Breast epithelium (tissue), 4 donors: Measurements from ENCODE around the gene NDUFAF5. TPM values are rescaled to one million over a fixed set of nuclear protein-coding genes. Genes with fewer than 3 reads are reported as not detected.

Source experiments
- DNase-seq, 2 donors: peaks; one replicate each; pipeline ENCODE4 v3.0.0-alpha.2; 2019; ENCODE audit warnings: low spot score in 2 of 2
- H3K27ac ChIP-seq, 2 donors: fragments of 200-600 bp; sonication (generic) in 1 of 2; one replicate each; pipeline ENCODE4 v1.5.1; 2016 to 2019; ENCODE audit warnings: mild to moderate bottlenecking in 1 of 2
- H3K27me3 ChIP-seq, 2 donors: fragments of 200-600 bp; sonication (generic) in 1 of 2; one replicate each; pipeline versions ENCODE4 v1.5.1 to v1.6.0; 2017 to 2019; ENCODE audit warnings: control low read depth in 1 of 2, mild to moderate bottlenecking in 1 of 2
- H3K36me3 ChIP-seq: fragments of 200-600 bp; one replicate; pipeline ENCODE4 v1.5.1; 2019
- H3K4me1 ChIP-seq, 2 donors: fragments of 200-600 bp; sonication (generic); one replicate each; pipeline ENCODE4 v1.5.1; 2016 to 2019; ENCODE audit warnings: control low read depth in 1 of 2
- H3K4me3 ChIP-seq, 3 donors: fragments of 200-600 bp; sonication (generic); 1 replicate in 2 of 3; 2 replicates in 1 of 3; pipeline ENCODE4 v1.5.1; 2016 to 2019; ENCODE audit warnings: mild to moderate bottlenecking in 3 of 3, moderate library complexity in 2 of 3
- H3K9me3 ChIP-seq, 2 donors: fragments of 200-600 bp; sonication (generic) in 1 of 2; one replicate each; pipeline ENCODE4 v1.5.1; 2016 to 2019; ENCODE audit warnings: control low read depth in 1 of 2
- POLR2A ChIP-seq: fragments of 450-650 bp; IDR thresholded peaks from one replicate; pipeline ENCODE4 v1.6.1; 2016; ENCODE audit warnings: antibody characterized with exemption, mild to moderate bottlenecking, moderate library complexity
- POLR2AphosphoS5 ChIP-seq, 3 donors: sonication (generic); formaldehyde crosslinking; IDR thresholded peaks; one replicate each; pipeline ENCODE4 v1.6.1; 2017; ENCODE audit warnings: antibody characterized with exemption in 3 of 3
- intact Hi-C: fragments of 100-400 bp; cut with DNase I; formaldehyde crosslinking; loops from one replicate; pipeline ENCODE4 v1.15.1; 2023; ENCODE audit warnings: low total_unique reads
- total RNA-seq, 3 donors: library from RNA; depleted of rRNA; stranded (reverse); fragments of >200 nt; gene quantifications; one replicate each; pipeline ENCODE4 v1.1.0, GENCODE V29; 2016
- TF ChIP-seq, protein P1 (sequence below), 3 donors: fragments of 450-650 bp; IDR thresholded peaks; one replicate each; pipeline ENCODE4 v1.5.1; 2016 to 2017; ENCODE audit warnings: antibody characterized with exemption in 3 of 3, mild to moderate bottlenecking in 3 of 3, moderate library complexity in 3 of 3

The NDUFAF5 gene
- total RNA-seq, 3 donors from 2014 or later, result 15.7 to 20.5 (median 17.0) TPM

DNA sequence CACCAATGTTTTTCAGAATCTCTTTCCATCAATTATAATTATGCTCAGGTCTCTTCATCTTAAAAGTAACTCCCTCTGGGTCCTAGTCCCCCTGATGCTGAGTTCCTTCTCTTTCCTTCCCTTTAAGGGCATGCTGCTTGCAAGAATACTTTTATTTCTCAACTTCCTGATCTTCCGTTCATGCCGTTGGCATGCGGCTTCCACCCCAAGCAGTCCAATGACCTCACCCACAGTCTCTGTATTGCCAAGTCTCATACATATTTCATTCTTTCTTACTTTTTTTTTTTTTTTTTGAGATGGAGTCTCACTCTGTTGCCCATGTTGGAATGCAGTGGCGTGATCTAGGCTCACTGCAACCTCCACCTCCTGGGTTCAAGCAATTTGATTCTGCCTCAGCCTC is 83.5 kb downstream of the NDUFAF5 start:
- no peaks in the 10 kb centered on the region for H3K27me3 ChIP-seq
- H3K4me1 ChIP-seq, result peaks cover 3 to 9% of the 10 kb centered on the region in 2 donors
- H3K9me3 ChIP-seq, result no peaks in the 10 kb centered on the region
- DNase-seq, result no peak
- H3K4me3 ChIP-seq, result no peak overlapping the region
- no peak overlapping the region for H3K27ac ChIP-seq
- intact Hi-C loops, result no loop called here
- H3K36me3 ChIP-seq, result no peaks in the 10 kb centered on the region
- TF ChIP-seq POLR2A, result no peak
- TF ChIP-seq, protein P1, sequence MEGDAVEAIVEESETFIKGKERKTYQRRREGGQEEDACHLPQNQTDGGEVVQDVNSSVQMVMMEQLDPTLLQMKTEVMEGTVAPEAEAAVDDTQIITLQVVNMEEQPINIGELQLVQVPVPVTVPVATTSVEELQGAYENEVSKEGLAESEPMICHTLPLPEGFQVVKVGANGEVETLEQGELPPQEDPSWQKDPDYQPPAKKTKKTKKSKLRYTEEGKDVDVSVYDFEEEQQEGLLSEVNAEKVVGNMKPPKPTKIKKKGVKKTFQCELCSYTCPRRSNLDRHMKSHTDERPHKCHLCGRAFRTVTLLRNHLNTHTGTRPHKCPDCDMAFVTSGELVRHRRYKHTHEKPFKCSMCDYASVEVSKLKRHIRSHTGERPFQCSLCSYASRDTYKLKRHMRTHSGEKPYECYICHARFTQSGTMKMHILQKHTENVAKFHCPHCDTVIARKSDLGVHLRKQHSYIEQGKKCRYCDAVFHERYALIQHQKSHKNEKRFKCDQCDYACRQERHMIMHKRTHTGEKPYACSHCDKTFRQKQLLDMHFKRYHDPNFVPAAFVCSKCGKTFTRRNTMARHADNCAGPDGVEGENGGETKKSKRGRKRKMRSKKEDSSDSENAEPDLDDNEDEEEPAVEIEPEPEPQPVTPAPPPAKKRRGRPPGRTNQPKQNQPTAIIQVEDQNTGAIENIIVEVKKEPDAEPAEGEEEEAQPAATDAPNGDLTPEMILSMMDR (IDR thresholded peaks at IDR 0.05), result no peak
- TF ChIP-seq POLR2AphosphoS5 (IDR thresholded peaks at IDR 0.05), result no peak

DNA sequence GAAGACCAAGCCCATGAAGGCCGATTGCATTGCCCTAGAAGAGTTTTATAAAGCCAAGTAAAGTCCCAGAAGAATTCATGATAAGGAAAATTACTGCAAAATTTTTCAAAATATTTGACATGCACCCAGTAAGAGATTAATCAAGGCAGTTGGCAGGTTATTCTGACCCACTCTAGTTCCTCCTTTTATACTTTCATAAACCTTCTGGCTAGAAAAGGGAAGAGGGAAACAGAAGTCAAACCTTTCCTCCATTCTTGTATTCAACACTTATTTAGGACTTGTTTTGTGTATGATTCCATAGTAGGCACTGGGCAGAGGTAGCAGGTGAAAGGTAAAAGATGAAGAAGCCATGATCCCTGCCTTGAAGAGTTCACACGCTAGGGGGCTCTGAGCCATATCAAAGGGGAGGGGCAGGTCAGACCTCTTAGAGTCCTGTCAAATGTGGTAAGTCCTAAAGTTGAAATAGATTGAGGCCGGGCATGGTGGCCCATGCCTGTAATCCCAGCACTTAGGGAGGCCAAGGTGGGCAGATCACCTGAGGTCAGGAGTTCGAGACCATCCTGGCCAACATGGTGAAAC is 85.4 kb downstream of the NDUFAF5 start:
- H3K27ac ChIP-seq, result no peak overlapping the region
- no peaks in the 10 kb centered on the region for H3K9me3 ChIP-seq
- peaks cover 3 to 9% of the 10 kb centered on the region in 2 donors for H3K4me1 ChIP-seq
- no peaks in the 10 kb centered on the region for H3K27me3 ChIP-seq
- intact Hi-C loops, result no loop called here
- no peak for DNase-seq
- no peaks in the 10 kb centered on the region for H3K36me3 ChIP-seq
- TF ChIP-seq POLR2AphosphoS5 (IDR thresholded peaks at IDR 0.05), result no peak
- TF ChIP-seq, protein P1 (IDR thresholded peaks at IDR 0.05), result no peak
- no peak for TF ChIP-seq POLR2A
- no peak overlapping the region for H3K4me3 ChIP-seq

Other genes starting within 250 kb of the NDUFAF5 start
- 10 to 100 TPM; 12.0 to 26.1 (median 19.0) TPM for gene TASP1, start 146.1 kb upstream of the NDUFAF5 start, total RNA-seq
- 10 to 100 TPM; 13.8 to 19.0 (median 17.7) TPM for gene ESF1, start 109 bp upstream of the NDUFAF5 start, total RNA-seq
- gene SEL1L2, start 205.6 kb downstream of the NDUFAF5 start, total RNA-seq, result 1 to 10 TPM in 1 of 3 donors, not detected in 2; 7.4 TPM
- gene MACROD2, start 210.5 kb downstream of the NDUFAF5 start, total RNA-seq, result 10 to 100 TPM in 1 of 3 donors, 1 to 10 TPM in 2; 6.7 to 26.8 (median 8.8) TPM